GM12801 (cell line): Measurements from ENCODE around the gene DAAM1.

ENCODE experiments used
- TF ChIP-seq, protein P1 (sequence below): IDR thresholded peaks from one replicate; pipeline ENCODE4 v1.5.1; 2011; ENCODE audit warnings: control low read depth; ENCODE audit not compliant: insufficient read length; ENCODE audit errors: extremely low read depth

DAAM1 gene

DNA sequence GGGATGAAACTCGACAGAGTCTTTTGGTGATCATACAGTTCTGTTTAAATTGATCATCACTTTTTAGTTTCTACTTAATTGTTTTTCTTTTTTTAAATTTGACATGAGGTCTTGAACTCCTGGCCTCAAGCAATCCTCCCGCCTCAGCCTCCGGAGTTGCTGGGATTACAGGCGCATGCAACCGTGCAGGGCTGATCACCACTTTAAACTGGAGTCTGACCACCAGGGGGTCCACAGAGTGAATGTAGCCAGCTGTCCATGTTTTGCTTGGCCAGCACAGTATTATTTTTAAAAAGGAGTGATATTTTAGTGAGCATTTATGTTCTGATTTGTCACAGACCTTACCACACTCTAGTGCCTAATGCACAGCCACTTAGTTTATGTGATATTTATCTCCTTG, 10.7 kb downstream of the DAAM1 start:
- TF ChIP-seq, protein P1, sequence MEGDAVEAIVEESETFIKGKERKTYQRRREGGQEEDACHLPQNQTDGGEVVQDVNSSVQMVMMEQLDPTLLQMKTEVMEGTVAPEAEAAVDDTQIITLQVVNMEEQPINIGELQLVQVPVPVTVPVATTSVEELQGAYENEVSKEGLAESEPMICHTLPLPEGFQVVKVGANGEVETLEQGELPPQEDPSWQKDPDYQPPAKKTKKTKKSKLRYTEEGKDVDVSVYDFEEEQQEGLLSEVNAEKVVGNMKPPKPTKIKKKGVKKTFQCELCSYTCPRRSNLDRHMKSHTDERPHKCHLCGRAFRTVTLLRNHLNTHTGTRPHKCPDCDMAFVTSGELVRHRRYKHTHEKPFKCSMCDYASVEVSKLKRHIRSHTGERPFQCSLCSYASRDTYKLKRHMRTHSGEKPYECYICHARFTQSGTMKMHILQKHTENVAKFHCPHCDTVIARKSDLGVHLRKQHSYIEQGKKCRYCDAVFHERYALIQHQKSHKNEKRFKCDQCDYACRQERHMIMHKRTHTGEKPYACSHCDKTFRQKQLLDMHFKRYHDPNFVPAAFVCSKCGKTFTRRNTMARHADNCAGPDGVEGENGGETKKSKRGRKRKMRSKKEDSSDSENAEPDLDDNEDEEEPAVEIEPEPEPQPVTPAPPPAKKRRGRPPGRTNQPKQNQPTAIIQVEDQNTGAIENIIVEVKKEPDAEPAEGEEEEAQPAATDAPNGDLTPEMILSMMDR, result no peak

DNA sequence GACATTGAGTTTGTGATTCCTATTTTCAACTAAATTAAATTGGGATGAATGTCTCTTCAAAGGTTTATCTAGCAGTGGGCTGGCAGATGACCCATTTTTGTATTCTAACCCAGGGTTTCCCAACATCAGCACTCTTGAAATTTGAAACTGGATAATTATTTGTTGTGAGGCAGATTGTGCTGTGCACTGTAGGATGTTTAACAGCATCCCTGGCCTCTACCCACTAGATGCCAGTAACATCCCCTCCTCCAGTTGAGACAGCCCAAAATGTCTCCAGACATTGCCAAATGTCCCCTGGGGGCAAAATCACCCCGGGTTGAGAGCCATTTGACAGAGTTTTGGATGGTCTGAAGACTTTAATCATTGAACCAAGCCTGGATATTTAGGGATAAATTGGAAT, 11.1 kb downstream of the DAAM1 start:
- TF ChIP-seq, protein P1, result no peak

DNA sequence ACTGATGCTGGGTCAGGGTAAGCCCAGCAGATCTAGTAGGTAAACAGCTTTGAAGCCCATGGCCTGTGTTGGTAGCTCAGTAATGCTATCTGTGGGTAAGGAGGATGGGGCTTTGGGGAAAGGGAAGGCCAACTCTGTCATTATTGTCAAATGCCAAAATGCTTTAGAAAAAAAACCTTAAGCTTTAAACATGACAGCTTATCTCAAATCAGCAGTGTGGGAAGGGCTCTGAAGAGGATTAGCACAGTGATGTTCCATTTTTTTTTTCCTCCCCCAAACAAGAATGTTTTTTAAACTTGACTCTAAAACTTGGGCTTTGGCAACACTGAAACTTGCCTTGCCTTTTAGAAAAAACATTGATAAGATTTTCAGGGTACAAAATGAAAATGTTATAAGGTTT, 11.7 kb downstream of the DAAM1 start:
- TF ChIP-seq, protein P1, result no peak

DNA sequence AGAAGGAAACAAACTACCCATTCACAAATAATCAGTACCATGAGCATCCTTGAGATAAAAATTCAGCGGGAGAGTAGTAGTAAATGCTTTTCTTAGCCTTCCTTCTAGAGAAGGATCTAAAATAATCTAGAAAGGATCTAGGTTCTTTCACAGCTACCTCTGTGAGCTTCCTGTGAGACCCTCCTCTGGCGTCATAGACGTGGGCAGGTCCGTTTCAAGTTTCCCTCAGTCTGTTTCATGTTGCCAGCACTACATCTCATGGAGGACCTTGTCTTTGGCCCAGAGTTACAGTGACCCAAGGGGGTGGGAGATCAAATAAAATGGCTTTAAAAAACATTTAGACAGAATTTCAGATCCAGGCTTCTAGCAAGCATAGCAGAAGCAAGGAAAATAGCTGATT, 13.6 kb downstream of the DAAM1 start:
- TF ChIP-seq, protein P1, result no peak

DNA sequence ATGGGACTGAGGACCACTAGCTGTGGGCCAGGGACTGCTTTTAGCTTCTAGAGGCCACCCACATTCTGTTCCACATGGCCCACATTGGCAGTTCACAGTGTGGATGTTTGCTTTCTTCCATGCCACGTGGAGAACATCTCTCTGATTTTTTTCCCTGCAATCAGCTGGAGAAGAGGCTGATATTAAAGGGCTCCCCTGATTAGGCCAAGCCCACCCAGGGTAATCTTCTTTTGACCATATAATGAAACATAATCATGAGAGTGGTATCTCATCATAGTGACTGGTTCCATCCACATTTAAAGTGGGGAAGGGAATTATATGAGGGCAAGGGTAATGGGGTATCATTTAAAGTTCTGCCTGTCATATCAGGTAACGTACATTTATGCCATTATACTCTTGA, 15.8 kb downstream of the DAAM1 start:
- TF ChIP-seq, protein P1, result no peak

DNA sequence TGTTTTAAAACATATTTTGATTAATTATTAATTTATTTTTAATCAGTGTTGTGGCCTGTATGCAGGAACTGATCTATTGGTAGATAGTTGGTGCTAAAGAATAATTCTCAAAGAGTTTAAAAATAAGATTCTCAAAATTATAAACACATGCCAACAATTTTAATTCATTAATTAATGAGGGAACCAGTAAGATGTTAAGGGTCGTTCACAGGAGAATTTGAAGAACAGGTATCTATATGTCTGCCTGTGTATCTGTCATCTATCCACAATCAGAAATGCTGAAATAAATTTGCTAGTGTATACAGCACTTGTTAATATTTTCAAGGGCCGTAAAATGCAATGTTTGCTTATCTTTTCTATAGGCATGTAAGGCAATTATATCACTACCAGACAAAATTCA, 18.4 kb downstream of the DAAM1 start:
- TF ChIP-seq, protein P1, result no peak

DNA sequence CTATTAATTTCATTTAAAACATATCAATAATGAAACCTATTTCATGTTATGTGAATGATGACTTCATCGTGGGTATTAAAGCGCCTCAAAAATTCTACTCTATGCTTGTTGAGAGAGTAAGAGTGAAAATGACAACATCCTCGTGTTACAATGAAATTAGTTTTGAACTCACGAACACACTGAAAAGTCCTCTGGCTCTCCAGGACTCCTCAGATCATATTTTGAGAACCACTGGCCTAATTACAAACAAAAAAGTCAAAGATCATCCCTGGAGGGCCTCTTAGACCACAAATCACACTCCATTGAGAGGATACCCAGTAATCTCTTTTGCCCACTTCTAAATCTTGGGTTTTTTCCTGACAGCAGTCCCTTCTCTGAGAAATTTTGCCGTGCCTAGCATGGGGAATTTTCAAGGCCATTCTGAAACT, 19.1 kb downstream of the DAAM1 start:
- TF ChIP-seq, protein P1, result no peak

DNA sequence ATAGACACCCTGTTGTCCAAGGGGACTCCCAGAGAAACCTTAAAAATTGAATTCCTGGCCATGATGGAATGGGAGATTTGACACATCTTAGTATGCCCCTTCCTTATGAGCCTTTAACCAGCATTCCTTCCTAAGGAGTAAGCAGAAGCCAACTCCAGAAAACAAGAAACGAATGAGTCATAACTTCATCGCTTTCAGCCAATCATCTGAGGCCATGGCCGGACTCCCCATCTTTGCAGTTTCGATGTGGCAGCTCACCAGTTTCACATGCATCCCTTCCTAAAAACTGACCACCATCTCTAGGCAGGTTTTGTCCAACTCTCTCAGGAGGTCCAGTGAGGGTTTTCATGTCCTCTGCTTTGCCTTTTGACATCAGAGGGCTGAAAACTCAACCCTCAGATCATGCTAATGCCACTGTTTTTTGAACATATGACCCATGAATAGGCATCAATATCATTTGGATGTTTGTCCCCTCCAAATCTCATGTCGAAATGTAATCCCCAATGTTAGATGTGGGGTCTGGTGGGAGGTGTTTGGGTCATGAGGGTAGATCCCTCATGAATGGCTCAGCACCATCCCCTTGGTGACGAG, 19.9 kb downstream of the DAAM1 start:
- TF ChIP-seq, protein P1, result no peak
